A549 (cell line): Measurements from ENCODE around the gene SLC5A5.

Source experiments
- EHMT2 ChIP-seq: fragments of 200-600 bp; sonication (generic); IDR thresholded peaks from 2 replicates; pipeline ENCODE4 v1.6.1; 2016; ENCODE audit warnings: antibody characterized with exemption, low read depth, mild to moderate bottlenecking, moderate library complexity
- HOXB13 ChIP-seq: fragments of 250-450 bp; sonication (Bioruptor Pico); IDR thresholded peaks from 2 replicates; pipeline ENCODE4 v1.5.0; 2020; ENCODE audit warnings: low read depth, mild to moderate bottlenecking, moderate library complexity
- KDM5A ChIP-seq: fragments of 200-600 bp; sonication (generic); IDR thresholded peaks from 2 replicates; pipeline ENCODE4 v1.6.1; 2016; ENCODE audit warnings: antibody characterized with exemption, mild to moderate bottlenecking
- POLR2A ChIP-seq: IDR thresholded peaks from 2 replicates; pipeline ENCODE4 v1.6.1; 2012; ENCODE audit warnings: mild to moderate bottlenecking, low read length
- RAD21 ChIP-seq, 2 experiments: fragments of >200 bp in 1 of 2; sonication (Bioruptor Twin) in 1 of 2; formaldehyde crosslinking in 1 of 2; IDR thresholded peaks in 1 of 2; conservative IDR thresholded peaks in 1 of 2; 2 replicates in 1 of 2; 3 replicates in 1 of 2; pipeline ENCODE4 v1.6.1; 2012 to 2018; ENCODE audit warnings: inconsistent platforms in 1 of 2
- RCOR1 ChIP-seq: fragments of 150-350 bp; IDR thresholded peaks from 2 replicates; pipeline ENCODE4 v1.6.1; 2014; ENCODE audit warnings: antibody characterized with exemption, low read length, low read depth
- RFX5 ChIP-seq: fragments of 450-650 bp; IDR thresholded peaks from 2 replicates; pipeline ENCODE4 v1.7.1; 2014; ENCODE audit warnings: antibody characterized with exemption, mild to moderate bottlenecking, moderate library complexity
- TP53 ChIP-seq: fragments of 250-450 bp; sonication (Bioruptor Pico); IDR thresholded peaks from 2 replicates; pipeline ENCODE4 v1.5.0; 2021; ENCODE audit warnings: mild to moderate bottlenecking, moderate library complexity
- TF ChIP-seq, protein P1 (sequence below): fragments of 200-600 bp; sonication (generic); IDR thresholded peaks from 2 replicates; pipeline ENCODE4 v1.6.1; 2016; ENCODE audit warnings: antibody characterized with exemption, mild to moderate bottlenecking, moderate library complexity
- TF ChIP-seq, protein P2 (sequence below): fragments of >200 bp; sonication (Bioruptor Twin); formaldehyde crosslinking; IDR thresholded peaks from 3 replicates; pipeline ENCODE4 v1.5.1; 2016

GRCh38 chr19:17860993-17861360, 10.8 kb upstream of the SLC5A5 start:
- TF ChIP-seq, protein P1, sequence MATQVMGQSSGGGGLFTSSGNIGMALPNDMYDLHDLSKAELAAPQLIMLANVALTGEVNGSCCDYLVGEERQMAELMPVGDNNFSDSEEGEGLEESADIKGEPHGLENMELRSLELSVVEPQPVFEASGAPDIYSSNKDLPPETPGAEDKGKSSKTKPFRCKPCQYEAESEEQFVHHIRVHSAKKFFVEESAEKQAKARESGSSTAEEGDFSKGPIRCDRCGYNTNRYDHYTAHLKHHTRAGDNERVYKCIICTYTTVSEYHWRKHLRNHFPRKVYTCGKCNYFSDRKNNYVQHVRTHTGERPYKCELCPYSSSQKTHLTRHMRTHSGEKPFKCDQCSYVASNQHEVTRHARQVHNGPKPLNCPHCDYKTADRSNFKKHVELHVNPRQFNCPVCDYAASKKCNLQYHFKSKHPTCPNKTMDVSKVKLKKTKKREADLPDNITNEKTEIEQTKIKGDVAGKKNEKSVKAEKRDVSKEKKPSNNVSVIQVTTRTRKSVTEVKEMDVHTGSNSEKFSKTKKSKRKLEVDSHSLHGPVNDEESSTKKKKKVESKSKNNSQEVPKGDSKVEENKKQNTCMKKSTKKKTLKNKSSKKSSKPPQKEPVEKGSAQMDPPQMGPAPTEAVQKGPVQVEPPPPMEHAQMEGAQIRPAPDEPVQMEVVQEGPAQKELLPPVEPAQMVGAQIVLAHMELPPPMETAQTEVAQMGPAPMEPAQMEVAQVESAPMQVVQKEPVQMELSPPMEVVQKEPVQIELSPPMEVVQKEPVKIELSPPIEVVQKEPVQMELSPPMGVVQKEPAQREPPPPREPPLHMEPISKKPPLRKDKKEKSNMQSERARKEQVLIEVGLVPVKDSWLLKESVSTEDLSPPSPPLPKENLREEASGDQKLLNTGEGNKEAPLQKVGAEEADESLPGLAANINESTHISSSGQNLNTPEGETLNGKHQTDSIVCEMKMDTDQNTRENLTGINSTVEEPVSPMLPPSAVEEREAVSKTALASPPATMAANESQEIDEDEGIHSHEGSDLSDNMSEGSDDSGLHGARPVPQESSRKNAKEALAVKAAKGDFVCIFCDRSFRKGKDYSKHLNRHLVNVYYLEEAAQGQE: no peak
- TF ChIP-seq, protein P2, sequence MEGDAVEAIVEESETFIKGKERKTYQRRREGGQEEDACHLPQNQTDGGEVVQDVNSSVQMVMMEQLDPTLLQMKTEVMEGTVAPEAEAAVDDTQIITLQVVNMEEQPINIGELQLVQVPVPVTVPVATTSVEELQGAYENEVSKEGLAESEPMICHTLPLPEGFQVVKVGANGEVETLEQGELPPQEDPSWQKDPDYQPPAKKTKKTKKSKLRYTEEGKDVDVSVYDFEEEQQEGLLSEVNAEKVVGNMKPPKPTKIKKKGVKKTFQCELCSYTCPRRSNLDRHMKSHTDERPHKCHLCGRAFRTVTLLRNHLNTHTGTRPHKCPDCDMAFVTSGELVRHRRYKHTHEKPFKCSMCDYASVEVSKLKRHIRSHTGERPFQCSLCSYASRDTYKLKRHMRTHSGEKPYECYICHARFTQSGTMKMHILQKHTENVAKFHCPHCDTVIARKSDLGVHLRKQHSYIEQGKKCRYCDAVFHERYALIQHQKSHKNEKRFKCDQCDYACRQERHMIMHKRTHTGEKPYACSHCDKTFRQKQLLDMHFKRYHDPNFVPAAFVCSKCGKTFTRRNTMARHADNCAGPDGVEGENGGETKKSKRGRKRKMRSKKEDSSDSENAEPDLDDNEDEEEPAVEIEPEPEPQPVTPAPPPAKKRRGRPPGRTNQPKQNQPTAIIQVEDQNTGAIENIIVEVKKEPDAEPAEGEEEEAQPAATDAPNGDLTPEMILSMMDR: no peak
- no peak for TF ChIP-seq POLR2A
- no peak for TF ChIP-seq EHMT2
- TF ChIP-seq RFX5: no peak
- TF ChIP-seq RCOR1: no peak
- no peak for TF ChIP-seq HOXB13 (CRISPR knock-in tag)
- no peak for TF ChIP-seq RAD21 (conservative IDR thresholded peaks at IDR 0.05 in 1 of 2, IDR thresholded peaks at IDR 0.05 in 1 of 2)
- no peak for TF ChIP-seq TP53 (CRISPR knock-in tag)
- no peak for TF ChIP-seq KDM5A
